GM18526 (cell line): Measurements from ENCODE around the gene LDB2.

ENCODE experiments used
- POLR2A ChIP-seq: IDR thresholded peaks from 3 replicates; pipeline ENCODE4 v1.6.1; 2011; ENCODE audit not compliant: insufficient read length; ENCODE audit errors: extremely low read depth

The LDB2 gene

GRCh38 chr4:16833722-16834121, 64.7 kb downstream of the LDB2 start:
- TF ChIP-seq POLR2A, result no peak

- no peak for TF ChIP-seq POLR2A
Measured at GRCh38 chr4:16830081-16830480, 68.4 kb downstream of the LDB2 start.

DNA sequence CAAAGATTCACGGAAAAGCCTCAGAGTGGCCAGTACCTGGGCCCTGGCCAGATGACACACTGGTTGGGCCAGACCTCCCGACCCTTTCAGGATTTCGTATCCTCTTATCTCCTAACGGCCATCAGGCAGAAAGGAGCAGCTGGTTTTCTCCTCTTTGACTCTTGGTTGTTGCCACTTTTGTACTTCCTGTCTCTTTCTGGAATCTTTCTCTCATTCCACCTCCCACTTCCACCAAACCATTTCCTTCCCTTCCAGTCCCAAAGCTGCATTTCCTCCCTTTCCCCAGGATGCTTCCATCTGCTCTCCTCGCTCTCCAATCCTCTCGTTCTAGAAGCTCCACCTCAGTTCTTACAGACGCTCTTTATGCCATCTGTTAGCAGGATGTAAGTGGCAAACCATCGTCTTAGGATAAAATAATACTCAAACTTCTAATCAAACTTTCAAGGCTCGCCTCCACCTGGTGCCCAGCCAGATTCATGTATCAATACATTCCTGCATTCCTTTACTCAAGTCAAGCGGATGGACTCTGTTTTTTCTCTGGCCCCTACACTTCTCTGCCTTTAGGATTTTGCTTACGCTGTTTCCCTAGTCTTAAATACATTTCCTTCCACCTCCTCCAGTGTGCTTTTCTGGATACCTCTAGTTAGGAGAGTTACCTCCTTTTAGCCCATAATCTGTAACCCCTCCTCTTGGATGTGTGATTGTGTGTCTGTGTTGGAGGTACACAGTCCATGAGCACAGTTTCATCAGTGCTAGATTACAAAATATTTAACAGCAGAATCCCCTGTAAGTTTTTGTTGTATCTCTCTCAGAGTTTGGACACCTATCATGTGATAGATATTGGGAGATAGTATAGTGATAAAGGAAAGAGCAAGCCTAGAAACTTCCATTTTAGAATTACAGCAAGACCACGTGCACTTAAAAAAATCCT, 70.4 kb downstream of the LDB2 start:
- no peak for TF ChIP-seq POLR2A

- no peak for TF ChIP-seq POLR2A
Measured at GRCh38 chr4:16827045-16827444, 71.4 kb downstream of the LDB2 start.

DNA sequence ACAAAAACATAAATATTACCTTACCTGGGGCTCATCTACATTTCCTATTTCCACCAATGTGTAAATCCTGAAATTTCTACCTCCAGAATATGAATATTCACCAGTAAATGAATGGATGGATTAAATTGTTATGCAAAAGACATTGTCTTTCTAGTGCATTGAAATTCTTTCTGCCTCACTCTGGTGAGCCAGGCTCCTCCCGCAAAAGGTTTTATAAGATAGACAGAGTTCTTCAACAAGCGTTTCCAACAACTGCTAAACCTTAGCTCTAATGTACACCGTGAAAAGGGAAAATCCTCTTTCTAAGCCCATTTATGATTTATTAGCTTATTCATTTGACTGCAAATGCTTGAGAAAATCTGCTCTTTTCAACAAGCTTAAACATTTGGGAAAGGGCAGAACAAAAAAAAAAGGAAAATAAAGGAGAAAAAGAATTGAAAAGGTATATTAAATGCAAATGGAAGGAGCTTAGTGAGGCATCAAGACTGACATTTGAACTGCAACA, 72.0 kb downstream of the LDB2 start:
- no peak for TF ChIP-seq POLR2A

DNA sequence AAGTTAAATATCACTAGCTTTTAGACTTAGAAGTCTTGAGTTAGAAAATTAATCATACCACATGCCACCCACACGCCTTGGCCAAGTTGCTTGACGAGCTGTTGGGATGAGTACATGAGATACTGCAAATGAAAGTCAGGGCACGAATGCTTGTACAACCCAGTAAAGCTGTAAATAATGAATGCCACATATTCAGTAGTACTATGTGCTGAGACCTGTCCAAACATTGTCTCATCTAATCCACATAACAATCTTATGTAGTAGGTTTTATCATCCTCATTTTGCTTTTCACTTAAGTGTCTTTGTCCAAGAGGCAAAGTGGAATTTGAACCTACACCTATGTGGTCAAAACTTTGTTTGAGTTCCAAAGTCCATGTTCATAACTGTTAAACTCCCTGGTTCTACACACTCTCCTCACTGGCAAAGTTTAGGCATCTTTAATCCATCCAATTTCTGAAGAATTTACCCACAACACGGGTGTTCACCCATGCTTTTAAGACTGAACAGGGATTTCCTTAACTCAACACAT, 74.1 kb downstream of the LDB2 start:
- TF ChIP-seq POLR2A, result no peak

- TF ChIP-seq POLR2A, result no peak
Measured at GRCh38 chr4:16820329-16820728, 78.1 kb downstream of the LDB2 start.

GRCh38 chr4:16819652-16820051, 78.8 kb downstream of the LDB2 start:
- TF ChIP-seq POLR2A, result no peak

- no peak for TF ChIP-seq POLR2A
Measured at GRCh38 chr4:16818005-16818404, 80.4 kb downstream of the LDB2 start.

DNA sequence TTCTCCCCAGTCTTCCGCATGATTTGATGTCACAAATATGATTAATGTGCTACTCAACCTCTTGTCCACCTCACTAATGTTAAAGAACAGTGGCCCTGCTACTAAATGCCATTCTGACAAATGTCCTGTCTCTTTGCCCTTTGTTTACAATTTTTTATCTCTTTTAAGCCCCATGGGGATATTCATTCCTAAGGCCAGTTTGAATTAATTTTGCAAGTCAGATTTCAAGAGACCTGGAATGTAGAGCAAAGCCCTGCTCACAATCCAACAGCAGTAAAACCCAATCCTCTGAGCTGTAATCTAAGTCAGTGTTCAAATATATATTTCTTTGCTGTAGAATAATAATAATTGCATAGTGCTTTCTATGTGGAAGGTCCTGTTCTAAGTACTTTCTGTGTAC, 81.2 kb downstream of the LDB2 start:
- TF ChIP-seq POLR2A, result no peak

DNA sequence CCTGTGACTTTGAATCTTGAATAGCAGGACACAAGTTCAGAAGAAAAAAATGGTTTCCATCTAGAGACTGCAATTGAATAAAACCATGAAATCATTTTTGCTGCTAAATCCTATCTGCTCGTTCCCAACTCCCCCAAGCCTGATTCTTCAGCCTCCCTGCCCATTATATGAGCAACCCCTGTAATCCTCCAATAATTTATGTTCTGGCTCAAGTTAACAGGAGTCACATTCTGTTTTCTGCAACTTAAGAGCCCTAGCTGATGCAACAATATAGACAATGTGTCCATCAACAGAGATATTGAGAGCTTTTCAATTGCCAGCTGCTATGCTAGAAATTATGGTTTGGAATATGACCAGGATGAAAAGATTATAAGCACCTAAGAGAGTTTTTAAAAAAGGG, 84.1 kb downstream of the LDB2 start:
- no peak for TF ChIP-seq POLR2A

- no peak for TF ChIP-seq POLR2A
Measured at GRCh38 chr4:16812041-16812440, 86.4 kb downstream of the LDB2 start.

DNA sequence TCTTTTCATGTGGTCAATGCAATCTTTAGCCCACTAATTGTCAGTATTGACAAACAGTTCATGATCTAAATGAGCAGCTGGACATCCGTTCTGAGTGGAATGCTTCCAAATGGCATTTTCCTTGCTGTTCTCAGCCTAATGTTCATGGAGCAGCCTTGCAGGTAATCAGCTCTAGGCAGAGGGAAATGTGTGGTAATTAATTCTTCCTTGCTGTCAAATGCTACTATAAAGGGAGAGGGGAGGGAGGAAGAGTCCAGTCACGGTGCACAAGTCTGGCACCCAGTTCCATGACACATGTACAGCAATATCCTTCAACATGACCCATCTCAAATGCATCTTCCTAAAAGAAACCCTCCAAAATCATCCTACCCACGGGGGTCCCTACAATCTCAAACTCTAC, 88.5 kb downstream of the LDB2 start:
- no peak for TF ChIP-seq POLR2A

DNA sequence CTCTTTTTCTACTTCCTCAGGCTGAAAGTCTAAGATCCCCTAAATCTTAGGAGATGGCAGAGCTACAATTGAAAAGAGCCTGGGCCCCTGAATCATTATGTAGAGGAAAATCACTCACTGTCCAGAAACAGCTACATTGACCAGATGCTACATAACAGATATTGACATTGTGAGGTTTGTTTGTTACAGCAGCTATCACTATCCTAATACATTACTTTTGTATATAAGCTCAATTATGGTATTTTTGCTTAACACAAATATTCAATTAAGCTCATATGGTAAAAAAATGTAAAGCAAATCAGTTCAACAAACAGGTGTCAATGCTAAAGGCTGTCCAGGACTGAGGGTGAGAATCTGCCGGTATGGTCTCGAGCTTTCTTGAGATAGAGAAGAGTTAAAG, 89.4 kb downstream of the LDB2 start:
- no peak for TF ChIP-seq POLR2A

DNA sequence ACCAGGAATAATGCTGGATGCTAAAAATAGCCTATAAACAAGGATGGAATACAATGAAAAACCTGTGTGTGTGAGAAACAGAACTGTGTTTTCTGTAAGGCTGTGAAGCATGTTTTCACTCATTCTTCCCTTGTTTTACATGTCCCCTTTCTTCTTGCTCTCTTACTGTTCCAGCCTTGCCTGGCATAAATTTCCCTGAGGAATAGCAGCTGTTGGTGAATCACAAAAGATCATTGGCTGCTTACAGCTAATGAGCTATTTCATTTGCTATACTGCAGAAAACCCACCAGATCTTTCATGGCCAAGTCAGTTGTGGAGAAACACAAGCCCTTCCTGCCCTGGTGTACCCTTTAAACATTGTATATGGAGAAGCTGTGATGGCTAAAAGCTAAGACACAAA, 91.1 kb downstream of the LDB2 start:
- TF ChIP-seq POLR2A, result no peak

DNA sequence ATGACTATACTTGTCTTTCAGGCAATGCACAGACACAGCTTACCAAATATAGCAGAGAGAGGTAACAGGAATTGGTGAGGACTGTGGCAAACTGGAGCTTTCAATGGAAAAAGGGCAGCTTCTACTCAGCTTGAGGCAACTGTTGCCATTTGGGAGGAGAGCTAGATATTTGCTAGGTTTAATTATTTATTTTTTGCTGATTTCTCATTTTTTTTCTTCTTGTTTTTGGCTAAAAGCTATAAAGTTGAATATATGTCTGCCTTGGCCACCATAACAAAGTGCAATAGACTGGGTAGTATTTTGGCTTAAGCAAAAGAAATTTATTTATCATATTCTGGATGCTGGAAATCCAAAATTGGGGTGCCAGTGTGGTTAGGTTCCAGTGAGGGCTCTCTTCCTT, 93.9 kb downstream of the LDB2 start:
- TF ChIP-seq POLR2A, result no peak
